ENCODE data around the gene OPA1.
A peak's percentile ranks its signal among the peaks of the same experiment; 100 is the strongest.

The OPA1 gene

DNA sequence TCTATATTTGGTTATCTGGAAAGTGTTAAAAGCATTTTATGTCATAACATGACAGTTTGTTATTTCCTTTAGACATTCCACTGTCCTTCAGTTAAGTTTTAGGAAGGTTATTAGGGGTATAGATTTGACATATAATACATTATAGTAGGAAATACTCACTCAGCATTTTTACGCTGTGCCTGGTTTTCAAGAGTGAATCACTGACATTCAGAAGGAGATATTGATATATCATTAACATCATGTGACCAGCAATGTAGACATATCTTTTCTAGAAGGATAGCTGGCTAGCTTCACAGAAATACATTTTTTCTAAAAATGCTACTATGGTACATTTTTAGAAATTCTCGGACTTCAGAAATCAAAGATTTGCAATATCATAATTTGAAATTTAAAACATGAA, 57.6 kb downstream of the OPA1 start:
- DNase-seq = no peak

DNA sequence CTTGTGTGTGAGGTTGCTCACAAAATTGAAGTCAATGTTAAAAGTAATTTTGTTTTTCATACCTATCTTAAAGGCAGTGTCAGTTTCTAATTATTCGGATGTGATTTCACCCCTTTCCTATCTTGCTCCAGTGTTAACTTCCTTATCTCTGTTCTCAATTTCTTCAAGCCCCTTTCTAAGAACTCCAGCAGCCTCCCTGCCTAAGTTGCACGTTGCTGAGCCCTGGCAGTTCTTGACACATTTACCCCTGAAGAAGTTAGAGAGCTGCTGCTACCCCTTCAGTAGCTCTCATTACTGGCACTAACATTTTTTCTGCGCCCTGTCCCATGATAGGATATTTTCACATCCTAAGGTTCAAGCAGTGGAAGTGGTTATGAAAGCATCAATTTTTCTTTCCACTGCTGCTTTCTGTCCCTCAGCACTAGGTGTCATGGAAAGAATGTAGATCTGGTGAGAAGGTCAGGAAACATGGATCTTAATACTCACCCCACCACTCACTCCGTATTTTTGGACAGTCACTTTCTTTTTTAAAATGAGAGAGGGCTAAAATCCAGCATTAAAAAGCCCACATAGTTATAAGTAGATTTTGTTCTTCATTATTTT, 62.9 kb downstream of the OPA1 start:
- DNase-seq = no peak

DNA sequence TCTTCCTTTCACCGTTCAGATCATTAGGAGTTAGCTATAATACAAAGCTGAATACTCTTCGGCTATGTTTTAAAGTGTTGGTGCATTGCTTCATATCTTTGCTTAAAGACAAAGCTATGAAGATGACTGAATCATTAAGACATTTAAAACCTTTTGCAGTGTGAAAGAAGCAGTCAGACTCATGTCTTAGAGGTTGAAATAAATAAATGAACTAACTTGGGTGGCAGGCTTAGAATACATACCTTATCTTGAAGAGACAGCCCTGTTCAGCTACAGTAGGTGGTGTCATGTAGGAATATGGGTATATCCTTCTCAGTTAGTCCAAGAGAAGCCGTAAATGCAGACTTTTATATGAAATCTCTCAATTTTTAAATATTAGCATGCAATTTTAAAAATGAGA, 63.4 kb downstream of the OPA1 start:
- no peak for DNase-seq

DNA sequence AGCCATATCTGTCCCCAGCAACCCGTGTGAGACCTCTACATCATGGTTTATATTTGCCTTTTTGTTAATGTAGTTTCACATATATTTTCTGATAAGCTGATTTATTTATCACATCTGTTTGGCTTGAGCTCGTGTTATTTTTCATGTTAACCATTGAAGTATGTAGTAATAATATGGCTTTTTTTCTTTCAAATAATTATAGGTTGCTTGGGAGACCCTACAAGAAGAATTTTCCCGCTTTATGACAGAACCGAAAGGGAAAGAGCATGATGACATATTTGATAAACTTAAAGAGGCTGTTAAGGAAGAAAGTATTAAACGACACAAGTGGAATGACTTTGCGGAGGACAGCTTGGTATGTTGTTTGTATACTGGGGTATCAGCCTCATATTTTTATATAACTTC, 63.9 kb downstream of the OPA1 start:
- no peak for DNase-seq

- no peak for DNase-seq
Observed at GRCh38 chr3:193660171-193660570, 67.2 kb downstream of the OPA1 start.

DNA sequence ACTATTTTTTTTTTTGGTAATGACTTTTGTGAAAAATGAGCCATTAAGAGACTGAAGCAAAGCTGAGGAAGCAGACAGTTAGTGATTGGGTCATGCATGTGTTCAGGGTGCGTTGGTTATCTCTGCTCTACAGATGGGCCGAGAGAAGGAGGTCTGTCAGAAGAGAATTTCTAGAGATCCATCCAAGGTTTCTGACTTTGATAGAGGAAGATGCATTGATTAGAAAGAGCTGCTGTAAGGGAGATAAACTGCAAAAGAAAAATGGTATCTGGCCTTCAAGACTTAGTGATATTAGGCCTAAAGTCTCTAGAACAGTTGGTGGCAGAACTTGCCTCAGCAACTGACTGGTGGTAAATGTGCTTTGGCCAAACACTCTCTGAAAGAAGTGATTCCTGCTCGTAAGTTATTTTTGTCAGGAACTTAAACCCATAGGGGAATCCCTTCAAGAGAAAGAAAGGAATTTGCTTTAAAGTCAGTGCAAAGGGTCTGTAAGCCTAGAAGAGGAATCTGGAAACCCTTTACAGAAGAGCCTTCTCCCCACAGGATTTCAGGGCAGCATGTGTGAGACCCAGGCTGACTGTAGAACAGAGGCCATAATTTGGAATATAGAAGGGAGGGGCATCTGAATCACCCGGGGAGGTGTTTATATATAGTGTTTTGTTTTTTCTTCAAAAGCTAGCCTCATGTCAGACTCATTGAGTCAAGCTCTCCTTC, 67.8 kb downstream of the OPA1 start:
- DNase-seq = no peak

DNA sequence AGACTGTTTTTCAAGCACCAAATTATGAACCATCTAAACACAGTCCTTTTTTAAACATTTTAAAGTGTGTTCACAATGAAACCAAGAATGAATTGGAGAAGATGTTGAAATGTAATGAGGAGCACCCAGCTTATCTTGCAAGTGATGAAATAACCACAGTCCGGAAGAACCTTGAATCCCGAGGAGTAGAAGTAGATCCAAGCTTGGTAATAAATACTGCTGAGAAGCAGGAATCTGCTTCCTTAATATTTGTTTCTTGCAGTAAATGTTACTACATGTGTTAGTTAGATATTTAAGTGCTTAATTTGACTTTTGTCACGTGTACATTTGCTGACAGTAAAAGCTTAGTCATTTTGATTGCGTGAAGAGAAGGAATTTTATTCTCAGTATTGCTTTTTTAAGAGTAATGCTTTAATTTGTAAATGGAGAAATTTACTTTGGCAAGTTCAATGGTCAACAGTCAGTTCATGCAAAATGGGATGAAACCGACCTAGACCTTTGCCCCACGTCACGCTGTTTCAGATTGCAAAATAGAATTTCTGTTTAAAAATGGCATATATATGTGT, 69.8 kb downstream of the OPA1 start:
- DNase-seq = no peak

- peak; percentile 53 for DNase-seq
Observed at GRCh38 chr3:193665370-193665989, 72.5 kb downstream of the OPA1 start.

- DNase-seq = no peak
Observed at GRCh38 chr3:193673845-193674244, 80.8 kb downstream of the OPA1 start.

DNA sequence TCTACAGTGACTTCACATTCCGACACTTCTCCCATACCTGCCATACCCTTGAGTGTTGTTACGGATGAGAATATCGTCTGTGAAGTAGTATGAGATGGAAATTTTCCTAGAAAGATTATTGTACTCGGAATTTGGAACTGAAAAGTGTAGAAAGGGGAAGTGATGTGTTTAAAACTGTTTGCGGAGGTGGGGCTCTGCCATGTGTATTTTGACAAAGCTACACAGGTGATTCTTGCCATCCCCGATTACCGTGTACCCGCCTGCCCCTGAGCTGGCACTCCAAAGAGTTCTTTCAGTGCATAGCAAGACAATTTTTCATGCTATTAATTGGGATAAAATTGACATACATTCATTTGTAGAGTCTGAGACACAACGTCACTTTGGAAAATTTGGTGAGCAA, 81.7 kb downstream of the OPA1 start:
- no peak for DNase-seq

GRCh38 chr3:193677734-193678133, 84.7 kb downstream of the OPA1 start:
- DNase-seq = no peak

DNA sequence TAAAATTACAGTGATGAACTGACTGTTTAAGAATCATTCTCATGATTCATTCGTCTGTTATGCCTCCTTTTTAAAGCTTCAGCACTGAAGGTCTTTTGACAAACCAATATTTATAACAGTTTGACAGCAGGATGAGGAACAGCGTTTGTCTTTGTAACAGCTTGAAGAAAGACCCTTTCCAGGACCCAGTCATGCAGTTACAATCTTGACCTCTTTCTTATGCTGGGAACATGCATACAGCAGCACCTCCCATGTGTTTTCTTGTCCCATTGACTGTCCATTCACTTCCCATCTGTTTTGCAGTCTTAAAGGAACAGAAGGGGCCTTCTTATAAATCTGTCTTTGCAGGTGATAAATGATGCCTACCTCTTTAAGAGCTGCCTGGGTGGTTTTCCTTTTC, 87.2 kb downstream of the OPA1 start:
- no peak for DNase-seq

DNA sequence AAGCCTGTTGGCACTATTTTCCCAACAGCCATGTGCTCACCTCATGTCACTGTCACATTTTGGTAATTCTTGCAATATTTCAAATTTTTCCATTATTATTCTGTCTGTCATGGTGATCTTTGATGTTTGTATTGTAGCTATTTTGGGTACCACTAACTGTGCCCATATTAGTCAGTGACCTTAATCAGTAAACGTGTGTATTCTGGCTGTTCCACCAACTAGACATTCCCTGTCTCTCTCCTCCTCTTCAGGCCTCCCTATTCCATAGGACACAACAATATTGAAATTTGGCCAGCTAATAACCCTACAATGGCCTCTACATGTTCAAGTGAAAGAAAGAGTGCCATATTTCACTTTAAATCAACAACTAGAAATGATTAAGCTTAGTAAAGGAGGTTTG, 88.6 kb downstream of the OPA1 start:
- DNase-seq = no peak

DNA sequence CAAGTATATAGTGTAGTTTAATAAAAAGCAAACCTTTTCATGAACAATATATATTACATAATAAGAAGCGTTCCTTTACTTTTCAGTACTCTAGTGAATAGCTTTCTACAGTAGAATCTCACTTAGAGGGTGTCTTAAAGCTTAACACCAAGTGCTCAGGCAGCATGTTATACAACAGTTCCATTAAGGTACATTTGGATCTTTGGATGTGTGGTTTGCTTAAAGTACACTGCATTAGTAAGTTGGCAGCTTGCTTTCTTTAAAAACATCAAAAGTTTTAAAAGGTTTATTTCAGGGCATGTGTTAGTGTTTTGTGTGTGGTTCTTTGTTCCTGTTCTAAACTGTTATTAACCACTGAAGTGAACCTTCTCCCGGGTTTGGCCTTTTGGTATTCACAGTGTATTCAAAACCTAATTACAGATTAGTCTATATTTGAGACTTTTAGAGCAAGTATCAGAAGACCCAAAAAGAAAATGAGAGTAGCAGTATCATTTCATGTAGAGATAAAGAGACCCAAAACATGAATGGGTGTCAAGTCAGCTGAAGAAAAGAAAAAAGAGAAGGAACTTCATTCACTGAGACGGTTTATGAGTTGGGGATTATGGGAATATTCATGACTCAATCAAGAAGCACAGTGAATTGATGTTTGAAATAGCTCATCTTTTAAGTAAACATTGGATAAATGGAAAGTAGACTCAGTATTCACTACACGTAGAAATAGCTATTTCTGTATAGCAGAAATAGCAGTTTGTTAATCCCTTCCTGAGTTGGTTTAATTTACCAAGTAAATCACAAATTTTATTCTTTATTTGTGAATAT, 93.9 kb downstream of the OPA1 start:
- no peak for DNase-seq

GRCh38 chr3:193688834-193689714, 96.1 kb downstream of the OPA1 start:
- no peak for DNase-seq

- DNase-seq = no peak
Observed at GRCh38 chr3:193693774-193694173, 100.8 kb downstream of the OPA1 start.

- no peak for DNase-seq
Observed at GRCh38 chr3:193701953-193702635, 109.1 kb downstream of the OPA1 start.

GRCh38 chr3:193702967-193703366, 110.0 kb downstream of the OPA1 start:
- no peak for DNase-seq

DNA sequence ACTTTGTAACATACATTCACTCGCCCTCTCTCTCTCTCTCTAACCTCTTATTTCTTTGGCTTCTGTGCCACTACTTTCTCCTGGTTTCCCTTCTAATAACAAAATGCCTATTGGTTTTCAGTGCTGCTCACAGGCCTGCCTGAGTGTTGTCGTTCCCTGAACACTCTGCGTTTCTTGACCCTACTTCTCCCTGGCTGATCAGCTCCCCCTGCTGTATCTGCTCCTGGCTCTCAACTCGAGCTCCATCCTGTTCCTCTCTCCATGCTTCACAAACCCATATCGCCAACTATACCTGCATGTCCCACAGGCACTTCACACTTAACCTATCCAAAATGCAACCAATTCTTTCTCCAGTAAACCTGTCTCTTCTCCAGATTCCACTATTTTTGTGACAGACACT, 111.4 kb downstream of the OPA1 start:
- DNase-seq = peak; percentile 22

- no peak for DNase-seq
Observed at GRCh38 chr3:193708270-193708669, 115.3 kb downstream of the OPA1 start.

DNA sequence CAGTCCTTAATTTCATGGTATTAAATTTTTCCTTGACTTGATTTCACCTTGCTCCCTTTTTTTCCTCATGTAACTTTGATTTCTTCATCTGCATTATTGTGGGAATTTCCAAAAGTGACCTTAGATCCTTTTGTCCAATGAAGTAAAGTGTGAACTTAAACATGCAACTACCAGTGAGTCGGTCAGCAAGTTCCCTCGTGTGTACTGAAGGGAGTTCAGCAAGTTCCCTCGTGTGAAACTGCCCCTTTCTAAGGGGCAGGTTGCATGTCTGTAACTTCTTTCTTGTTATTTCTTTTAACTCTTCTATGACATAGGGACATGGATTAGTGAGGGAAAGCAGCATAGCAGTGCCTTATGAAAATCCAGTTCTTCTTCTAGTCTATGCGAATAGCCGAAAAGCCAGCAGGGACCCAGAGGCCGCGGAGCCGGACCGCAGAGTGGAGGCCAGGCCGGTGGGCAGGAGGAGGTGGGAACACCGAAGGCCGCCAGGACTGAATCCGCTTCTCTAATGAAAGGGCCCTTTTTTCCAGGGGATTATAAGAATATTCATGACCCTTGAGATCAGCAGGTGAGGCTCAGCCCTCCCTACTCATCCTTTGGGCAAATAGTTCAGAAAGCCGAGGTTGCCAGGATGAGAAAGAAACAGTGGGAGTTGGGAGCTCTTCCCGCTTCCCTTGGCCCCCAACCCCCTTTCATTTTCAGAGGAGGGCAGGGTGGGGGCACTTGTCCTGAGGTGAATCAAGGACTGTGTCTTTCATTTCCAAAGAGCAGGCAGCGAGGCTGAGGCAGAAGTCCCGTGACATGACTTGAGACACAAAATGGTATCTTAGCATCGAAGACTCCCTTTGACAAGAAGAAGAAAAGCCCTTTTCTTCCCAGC, 117.5 kb downstream of the OPA1 start:
- no peak for DNase-seq
